AG09319 (cell line): Measurements from ENCODE around the gene E2F3.

Experiments
- DNase-seq: peaks from one replicate; pipeline ENCODE4 v3.0.0-alpha.2; 2010; ENCODE audit warnings: low read depth; ENCODE audit errors: extremely low read depth
- CTCF ChIP-seq: IDR thresholded peaks from 2 replicates; pipeline ENCODE4 v1.5.1; 2011; ENCODE audit warnings: low read depth, mild to moderate bottlenecking, inconsistent platforms, low read length, moderate library complexity

E2F3 gene

GRCh38 chr6:20416567-20417345, 15.1 kb downstream of the E2F3 start:
- DNase-seq: no peak
- no peak for TF ChIP-seq CTCF

- TF ChIP-seq CTCF: no peak
- DNase-seq: no peak
These were observed 16.1 kb downstream of the E2F3 start for GRCh38 chr6:20417819-20418218.

GRCh38 chr6:20426177-20427082, 24.8 kb downstream of the E2F3 start:
- DNase-seq: no peak
- TF ChIP-seq CTCF: no peak

GRCh38 chr6:20427856-20428255, 26.2 kb downstream of the E2F3 start:
- no peak for TF ChIP-seq CTCF
- no peak for DNase-seq

- TF ChIP-seq CTCF: no peak
- DNase-seq: no peak
These were observed 31.0 kb downstream of the E2F3 start for GRCh38 chr6:20432692-20433091.

GRCh38 chr6:20433321-20433720, 31.6 kb downstream of the E2F3 start:
- DNase-seq: no peak
- TF ChIP-seq CTCF: no peak

GRCh38 chr6:20433929-20434328, 32.2 kb downstream of the E2F3 start:
- DNase-seq: no peak
- no peak for TF ChIP-seq CTCF
